Stimulated activated CD8-positive, alpha-beta memory T cell treated with anti-CD3 and anti-CD28 coated beads, Interleukin-7, amount 100 ng/mL, for 4 hours (primary cell): Measurements from ENCODE around the gene MYH11.
"Not testable (repeated sequence)": the region's sequence is repeated elsewhere in the genome, so short reads cannot be mapped to it uniquely, and the experiment has no call there.

Experiments
- DNase-seq, 2 donors: peaks; one replicate each; pipeline ENCODE4 v3.0.0-alpha.2; 2020; ENCODE audit warnings: low read depth in 2 of 2

Gene MYH11

DNA sequence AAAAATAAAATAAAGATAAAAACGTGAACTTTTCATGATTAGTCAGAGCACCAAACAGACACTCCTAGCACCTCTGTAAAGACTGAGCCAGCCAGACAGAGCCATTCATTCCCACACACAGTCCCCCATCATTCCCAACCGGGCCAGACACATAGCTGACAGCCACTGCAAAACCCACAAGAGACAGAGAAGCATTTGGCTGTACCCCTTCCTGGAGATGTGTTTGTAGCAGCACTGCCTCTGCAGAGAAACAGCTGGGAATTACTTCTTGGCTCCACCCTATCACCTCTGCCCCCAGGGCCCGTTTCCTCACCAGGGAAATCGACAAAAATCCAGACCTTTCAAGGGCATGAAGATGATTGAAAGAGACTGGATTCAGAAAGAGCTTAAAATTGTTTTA, 46.4 kb downstream of the MYH11 start:
- DNase-seq, result no peak

DNA sequence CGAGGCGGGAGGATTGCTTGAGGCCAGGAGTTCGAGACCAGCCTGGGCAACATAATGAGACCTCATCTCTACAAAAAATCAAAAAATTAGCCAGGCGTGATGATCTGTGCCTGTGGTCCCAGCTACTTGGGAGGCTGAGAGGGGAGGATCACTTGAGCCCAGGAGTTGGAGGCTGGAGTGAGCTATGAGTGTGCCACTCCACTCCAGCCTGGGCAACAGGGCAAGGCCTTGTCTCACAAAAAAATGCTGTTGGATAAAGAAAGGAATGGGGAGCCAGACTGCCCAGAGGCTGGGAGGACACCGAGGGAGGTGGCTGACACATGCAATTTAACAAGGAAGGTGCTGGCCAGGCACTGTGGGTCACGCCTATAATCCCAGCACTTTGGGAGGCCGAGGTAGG, 47.5 kb downstream of the MYH11 start:
- DNase-seq, result not testable (repeated sequence)

DNA sequence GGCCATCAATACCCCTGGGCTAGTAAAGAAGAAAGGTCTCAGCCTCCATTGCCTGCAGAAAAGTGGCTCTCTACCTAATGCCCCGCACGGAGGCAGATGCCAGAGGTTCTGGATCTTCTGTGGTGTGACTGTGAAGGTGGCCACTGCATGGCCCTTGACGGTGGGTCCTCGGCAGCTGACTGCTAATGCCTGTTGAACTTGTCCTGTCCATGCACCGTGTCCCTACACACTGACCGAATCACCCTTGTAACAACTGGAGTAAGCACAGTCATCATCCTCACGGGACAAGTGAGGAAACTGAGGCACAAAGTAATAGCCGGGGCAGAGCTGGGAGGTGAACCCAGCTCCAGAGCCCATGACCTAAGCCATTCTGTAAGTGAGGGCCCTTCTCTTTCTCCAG, 48.8 kb downstream of the MYH11 start:
- DNase-seq, result no peak

DNA sequence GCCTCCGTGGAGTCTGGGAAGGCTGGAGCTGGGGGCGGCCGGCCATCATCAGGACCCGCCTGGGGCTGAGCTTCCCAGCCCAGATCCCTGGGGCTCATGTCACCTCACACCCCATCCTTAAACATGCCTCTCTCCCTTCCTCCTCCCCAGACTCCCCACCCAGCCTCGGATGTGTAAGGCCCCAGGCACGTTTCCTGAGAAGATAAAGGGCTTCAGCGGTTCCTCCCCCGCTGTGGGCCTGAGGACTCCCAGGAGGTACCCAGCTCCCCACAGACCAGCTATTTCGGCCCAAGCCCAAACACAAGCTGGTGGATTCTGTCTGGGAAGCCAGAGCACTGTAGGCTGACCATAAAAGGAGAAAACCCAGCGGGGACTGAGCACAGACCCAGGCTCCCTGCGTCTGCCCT, 49.2 kb downstream of the MYH11 start:
- no peak for DNase-seq

DNA sequence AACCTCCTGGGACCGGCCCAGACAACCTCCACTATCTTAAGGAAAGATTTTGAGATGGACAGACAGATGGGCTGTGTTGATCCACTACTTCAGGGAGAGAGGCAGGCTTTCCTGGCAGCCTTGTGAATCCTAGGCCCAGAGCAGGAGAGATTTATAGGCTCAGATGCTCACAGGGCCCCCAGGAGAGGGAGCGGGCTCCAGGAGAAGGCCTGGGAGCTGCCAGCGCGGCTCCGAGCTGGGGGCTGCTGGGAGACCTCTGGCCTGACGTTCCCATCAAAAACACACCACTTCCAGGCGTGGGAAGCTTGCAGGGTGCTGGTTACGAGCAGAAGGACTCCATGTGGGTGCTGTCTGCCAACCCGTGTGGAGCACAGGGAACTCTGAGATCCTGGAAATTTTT, 53.2 kb downstream of the MYH11 start:
- DNase-seq, result no peak

DNA sequence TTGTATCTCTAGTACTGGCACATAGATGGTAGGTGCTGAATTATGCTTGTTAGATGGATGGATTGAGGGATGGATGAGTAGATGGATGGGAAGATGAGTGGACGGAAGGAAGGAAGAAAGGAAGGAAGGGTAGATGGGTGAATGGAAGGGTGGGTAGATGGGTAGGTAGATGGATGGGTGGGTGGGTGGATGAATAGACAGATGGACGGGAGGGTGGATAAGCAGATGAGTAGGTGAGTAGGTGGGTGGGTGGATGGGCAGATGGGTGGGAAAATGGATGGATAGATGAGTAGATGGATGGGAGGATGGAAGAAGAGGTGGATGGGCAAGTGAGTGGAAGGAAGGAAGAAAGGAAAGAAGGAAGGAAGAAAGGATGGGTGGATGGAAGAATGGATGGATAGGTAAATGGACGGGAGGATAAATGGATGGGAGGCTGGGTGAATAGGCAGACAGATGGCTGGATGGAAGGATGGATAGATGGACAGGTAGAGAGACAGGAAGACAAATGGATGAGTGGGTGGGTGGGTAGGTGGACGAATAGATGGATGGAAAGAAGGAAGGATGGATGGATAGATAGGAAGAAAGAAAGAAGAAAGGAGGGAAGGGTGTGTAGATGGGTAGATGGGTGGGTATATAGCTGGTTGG, 56.9 kb downstream of the MYH11 start:
- DNase-seq, result no peak

DNA sequence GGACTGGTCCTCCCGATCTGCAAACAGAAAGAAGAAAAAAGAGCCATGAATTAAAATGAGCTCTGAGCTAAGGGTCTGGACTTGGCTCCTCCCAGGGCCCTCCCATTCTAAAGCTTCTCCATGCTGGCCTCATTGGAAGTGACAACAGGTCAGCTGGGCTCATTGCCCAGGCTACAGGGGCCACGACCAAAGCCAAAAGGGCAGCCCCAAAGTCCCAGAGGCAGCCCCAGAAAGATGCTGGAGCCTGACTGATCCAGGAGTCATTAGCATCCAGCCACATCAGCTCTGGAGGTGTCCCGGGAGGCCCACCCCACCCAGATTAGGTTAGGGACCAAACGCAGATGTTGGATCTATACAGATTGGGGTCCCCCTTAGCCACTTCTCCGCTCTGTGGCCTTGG, 58.2 kb downstream of the MYH11 start:
- DNase-seq, result no peak

DNA sequence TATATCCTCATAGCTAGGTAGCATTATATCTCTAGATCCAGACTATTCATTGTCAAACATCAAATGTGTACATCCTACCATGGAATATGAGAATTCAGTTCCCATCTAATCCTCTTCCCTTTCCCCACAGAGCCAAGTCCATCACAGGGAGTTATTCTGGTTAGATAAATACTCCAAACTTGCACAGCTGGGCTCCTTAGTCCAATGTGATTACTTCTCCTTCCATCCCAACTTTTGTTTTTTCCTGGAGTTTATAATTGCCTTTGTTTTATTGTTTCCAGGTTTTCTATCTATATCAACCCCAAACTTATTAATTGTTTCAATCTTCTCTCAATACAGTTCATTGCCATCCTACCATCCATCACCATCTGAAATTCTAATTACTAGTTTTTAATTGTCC, 59.9 kb downstream of the MYH11 start:
- no peak for DNase-seq

DNA sequence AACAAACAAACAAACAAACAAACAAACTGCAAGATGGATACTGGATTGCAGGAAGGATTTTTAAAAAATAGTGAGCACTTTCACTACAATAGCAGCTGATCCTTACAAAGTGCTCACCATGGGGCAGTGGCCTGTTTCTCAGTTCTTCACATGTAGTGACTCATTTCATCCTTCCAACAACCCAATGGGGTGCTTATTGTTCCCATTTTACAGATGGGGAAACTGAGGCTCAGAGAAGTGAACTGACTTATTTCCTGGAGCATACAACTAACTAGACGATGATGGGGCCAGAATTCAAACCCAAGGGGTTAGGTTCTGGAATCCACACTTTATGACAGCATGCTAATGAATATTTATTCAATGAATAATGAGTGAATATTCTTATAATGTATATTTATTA, 61.2 kb downstream of the MYH11 start:
- DNase-seq, result no peak

DNA sequence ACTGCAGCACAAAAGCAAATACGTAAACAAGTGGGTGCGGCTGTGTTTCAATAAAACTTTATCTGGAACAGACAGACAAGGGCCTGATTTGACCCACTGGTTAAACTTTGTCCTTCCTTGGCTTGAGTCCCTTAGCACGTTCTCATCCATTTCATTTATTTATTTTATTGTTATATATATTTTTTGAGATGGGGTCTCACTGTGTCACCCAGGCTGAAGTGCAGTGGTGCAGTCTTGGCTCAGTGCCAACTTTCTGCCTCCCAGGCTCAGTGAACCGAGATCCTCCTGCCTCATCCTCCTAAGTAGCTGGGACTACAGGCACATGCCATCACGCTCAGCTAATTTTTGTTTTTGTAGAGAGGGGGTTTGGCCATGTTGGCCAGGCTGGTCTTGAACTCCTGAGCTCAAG, 64.3 kb downstream of the MYH11 start:
- no peak for DNase-seq

DNA sequence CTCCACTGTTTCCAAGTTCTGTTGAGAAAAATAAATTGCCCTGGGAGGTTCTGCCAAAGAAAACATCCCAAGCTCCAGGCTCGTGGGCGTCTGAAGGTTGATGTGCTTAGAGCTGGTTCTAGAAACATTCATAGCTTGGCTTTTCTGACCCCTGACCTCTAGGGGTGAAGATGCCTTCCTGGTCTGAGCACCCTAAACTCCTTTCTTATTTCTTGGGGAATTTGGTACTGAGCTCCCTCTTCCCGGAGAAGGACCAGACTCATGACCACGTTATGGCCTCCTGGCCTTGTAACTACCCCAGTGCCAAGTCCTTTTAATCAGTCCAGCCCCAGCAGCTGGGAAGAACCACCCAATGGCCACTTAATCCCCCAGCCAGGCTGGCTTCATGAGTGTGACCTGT, 66.4 kb downstream of the MYH11 start:
- no peak for DNase-seq

DNA sequence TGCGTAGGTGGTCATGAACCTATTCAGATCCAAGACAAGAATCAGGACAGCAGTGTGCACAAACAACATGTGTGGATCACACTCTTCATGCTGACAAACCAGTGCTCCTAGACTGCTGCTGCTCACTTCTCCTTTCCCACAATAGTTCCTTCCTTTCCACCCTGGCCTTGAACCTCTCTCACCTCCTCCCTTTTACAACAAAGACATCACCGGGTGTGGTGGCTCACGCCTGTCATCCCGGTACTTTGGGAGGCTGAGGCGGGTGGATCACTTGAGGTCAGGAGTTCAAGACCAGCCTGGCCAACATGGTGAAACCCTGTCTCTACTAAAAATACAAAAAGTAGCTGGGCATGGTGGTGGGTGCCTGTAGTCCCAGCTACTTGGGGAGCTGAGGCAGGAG, 67.0 kb downstream of the MYH11 start:
- DNase-seq, result not testable (repeated sequence)

DNA sequence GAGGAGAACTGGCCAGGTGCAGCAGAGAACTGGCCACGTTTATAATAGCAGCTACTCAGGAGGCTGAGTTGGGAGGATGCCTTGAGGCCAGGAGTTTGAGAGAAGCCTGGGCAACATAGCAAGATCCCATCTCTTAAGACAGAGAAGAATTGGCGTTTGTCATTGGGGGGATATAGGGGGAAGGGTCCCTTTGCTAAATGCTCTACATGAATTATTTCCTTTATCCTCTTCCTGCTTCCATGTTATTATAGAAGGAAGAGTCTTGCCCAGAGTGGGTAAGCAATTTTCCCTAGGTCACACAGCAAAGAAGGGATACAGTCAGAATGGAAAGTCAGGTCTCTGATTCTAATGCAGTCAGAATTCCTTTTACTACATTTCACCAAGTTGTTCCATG, 68.0 kb downstream of the MYH11 start:
- DNase-seq, result no peak

DNA sequence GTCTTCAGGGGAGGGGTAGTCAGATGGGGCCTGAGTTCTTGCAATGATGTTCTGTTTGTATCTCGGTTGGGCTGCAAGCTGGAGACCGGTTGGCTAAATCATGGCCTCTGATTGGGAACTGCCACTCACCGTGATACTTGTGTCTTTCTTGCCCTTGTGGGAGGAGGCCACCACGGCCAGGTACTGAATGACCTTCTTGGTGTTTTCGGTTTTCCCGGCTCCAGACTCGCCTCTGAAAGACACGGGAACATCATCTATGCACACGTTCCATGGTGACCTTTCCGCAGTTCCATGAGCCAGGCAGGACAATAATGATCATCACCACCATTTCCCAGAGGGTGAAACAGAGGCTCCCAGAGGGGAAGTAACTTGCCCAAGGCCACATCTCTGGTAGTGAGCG, 70.3 kb downstream of the MYH11 start:
- no peak for DNase-seq

DNA sequence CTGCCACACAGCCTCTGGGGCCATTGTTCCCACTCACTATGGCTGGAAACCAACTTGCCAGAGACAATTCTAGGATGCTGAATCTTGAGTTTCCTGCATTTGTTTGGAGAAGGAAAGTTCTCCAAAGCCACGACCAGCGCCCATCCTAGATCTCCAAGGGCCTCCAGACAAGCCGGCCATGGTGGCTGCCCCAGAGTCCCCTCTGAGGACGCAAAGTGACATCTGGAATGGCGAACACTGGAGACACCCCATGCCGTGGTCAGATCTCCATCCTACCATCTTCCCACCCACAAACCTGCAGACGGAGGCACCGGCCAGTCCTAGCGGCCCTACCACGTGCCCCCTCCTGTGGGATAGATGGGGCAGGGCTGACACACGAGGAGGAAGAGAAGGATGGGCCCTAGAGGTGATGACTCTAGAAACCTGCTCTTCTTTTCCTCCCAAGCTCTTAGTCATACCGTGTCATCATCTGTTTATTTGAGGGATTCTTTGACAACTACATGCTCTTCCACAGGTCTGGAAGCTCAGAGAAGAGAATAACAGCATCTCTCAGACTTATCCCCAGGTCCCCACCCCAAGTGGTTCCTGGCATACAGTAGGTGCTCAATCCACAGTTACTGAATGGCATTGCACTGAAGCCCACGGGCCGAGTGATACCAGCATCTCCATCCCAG, 71.3 kb downstream of the MYH11 start:
- no peak for DNase-seq

DNA sequence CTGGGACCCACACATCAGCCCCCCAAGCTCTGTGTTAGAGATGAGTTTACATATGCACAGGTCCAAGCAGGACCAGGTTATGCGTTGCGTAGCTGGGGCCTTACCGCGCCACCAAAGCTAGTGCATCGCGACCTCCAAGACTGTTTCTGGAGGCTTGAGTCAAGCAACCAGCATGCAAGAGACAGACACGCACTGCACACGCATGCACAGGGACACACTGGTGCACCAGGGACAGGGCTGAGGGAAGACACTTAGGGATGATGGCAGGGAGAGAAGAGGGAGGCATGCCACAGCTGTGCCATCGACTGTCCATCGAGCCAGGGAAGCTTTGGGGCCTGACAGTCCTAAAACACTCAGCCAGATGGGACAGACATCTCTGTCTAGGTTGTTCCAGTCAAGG, 72.8 kb downstream of the MYH11 start:
- no peak for DNase-seq

DNA sequence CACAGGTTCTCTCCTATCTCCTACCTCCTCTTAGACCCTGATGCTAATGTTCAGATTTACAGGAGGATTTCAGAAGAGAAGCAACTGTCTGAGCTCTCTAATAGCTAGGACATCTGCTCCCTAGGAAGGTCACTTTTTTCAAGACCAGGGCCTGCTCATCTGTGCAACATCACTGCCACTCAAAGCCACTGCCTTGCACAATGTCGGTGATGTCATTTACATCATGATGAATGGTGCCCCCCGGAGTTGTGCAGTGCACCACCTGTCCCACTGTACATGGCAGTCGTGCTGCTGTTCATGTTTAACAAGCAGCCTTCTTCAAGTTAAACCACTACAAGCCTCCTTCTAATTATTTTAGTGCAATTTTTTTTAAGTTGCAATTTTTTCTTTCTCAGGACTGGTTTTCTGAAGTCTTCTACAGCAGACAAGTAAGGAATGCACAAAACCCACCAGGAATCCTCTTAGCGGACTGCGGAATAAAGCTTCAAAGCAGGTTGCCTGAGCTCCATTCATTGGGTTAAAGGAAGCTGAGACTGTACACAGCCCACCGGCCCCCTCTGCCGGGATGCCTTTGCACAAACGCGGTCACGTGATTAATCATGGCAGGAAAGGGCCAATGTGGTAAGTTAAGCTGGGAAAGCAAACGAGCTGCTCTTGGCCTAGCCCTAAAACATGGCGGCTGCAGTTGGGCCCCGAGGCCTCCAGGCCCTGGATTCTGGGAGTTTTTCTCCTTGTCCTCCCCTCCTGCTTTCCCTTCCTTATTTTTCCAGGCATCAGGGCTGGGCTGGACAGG, 74.1 kb downstream of the MYH11 start:
- DNase-seq, result no peak

DNA sequence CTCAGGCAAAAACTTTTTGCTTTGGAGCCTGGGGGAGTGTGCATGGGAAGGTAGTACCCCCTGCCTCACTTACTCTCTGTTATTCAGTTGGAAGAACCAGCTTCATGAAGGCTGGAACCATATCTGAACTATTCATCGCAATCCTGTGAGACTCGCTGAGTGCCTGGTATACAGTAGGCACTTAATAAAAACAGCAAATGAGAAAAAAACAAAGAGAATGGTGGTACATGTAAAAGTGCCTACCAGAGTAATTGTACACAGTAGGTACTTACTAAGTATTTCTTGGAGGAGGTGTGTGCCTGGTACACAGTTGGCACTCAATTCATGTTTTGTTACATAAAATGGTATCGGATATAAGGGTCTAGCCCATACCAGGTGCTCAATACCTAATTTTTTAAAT, 75.2 kb downstream of the MYH11 start:
- no peak for DNase-seq

DNA sequence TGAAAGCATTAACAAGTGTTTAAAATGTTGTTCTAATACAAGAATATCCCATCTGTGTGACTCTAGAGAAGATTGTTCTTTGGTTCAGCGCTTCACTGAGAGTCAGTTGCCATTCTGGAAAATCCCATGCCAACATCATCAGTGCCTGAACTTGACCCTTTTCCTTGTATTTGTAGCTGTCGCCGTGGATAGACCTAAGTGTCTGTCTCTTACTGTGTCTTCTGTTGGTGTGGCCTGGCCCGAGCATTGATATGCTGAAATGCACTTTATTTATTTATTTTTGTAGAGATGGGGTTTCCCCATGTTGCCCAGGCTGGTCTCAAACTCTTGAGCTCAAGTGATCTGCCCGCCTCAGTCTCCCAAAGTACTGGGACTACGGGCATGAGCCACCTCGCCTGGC, 76.0 kb downstream of the MYH11 start:
- no peak for DNase-seq

DNA sequence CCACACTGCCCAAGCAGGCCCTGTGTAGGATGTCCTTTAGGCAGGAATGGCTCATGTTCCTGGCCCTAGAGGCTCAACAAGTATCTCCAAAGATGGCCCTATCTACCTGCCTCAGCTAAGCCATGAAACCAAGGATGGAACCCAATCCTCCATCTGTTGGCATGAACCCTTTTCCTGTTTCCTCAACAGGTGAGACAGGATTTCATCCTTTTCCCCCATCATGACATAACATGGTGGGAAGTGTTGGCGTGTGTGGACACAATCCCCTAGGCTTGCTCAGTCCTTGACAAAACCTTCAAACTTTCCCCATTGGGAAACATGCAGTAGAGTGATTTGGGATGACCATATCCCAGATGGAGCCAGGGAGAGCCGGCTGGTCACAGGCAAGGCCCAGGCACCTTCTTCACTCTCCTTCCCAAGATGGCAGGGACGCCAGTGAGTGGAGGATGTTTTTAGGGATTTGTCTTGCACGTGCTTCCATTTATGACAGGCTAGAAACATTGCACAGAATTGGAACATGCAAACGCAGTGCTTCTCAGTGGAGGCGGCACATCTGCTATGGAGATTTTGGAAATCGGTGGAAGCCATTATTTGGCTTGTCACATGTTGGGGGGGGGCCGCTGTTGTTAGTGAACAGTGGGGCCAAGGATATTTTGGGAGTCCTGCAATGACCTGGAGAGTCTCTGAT, 77.0 kb downstream of the MYH11 start:
- no peak for DNase-seq

DNA sequence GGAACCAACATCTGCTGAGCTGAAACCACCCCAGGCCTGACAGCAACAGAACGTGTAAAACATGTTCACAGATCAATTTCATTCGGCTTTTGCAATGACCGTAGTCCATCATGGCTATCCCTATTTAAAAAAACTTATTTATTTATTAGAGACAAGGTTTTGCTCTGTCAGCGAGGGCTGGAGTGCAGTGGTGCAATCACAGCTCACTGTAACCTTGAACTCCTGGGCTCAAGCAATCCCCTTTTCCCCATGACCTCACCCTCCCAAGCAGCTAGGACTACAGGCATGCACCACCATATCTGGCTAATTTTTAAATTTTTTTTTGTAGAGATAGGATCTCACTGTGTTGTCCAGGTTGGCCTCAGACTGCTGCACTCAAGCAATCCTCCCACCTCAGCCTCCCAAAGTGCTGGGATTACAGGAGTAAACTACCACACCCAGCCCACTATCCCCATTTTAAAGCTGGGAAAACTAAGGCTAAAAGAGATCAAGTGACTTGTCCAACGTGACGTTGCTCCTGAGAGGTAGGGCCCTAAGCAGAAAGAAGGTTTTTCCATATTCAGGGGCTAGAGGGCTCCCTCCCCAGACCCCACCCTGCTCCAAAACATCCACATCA, 77.7 kb downstream of the MYH11 start:
- no peak for DNase-seq

DNA sequence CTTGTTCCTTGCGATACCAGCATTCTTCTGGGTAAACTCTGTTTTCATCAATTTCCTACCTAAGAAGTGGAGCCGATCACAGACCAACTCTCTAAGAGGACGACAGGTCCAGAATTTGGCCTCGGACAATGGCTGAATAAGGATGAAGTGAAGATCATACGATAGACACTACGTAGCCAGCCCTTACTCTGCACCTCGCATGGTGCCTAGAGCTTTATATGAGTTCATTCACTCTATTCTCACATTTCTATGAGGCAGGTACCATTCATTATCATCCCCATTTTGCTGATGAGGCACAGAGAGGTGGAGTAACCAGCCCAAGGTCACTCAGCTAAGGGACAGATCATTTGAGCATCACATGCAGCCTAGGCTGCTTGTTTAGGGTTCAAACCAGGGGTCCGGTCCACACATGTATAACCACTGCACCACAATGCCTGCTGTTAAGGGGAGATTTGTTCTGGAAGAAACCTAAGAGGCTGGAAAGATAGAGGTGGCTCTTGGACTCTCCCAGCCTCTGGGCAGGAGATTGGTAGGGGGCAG, 78.6 kb downstream of the MYH11 start:
- DNase-seq, result no peak
